ENCODE measurements around the gene UPF2. TPM values are rescaled to one million over a fixed set of nuclear protein-coding genes. Genes with fewer than 3 reads are reported as not detected.
A peak's percentile ranks its signal among the peaks of the same experiment; 100 is the strongest.

UPF2 gene
- total and polyA plus RNA-seq, 2 of the 13 experiments (the other 11 are each of a cell fraction or from before 2014, with no cell fraction given), result 6.2 to 14.5 TPM

- TF ChIP-seq SNAPC4 (CRISPR knock-in tag; IDR thresholded peaks at IDR 0.05) (no peak), AGO2 (optimal IDR thresholded peaks at IDR 0.05; ENCODE audit: low read depth, low read length) (no peak), ZNF746 (CRISPR knock-in tag; IDR thresholded peaks at IDR 0.05) (no peak), ZNF512B (CRISPR knock-in tag; IDR thresholded peaks at IDR 0.05; ENCODE audit: borderline replicate concordance) (0 out of 2 replicates have a peak, but pooled peaks have one; percentile 39), ZNF18 (CRISPR knock-in tag; IDR thresholded peaks at IDR 0.05; ENCODE audit: insufficient replicate concordance) (peak; percentile 34), AKAP8 (CRISPR knock-in tag; IDR thresholded peaks at IDR 0.05) (no peak)
Measured at GRCh38 chr10:12041766-12042408, 722 bp downstream of the UPF2 start (continued).
